ENCODE results near the gene PPP1R37. TPM values are rescaled to one million over a fixed set of nuclear protein-coding genes. Genes with fewer than 3 reads are reported as not detected.

Gene PPP1R37
- total and polyA plus RNA-seq, 2 of the 8 experiments (the other 6 are each of a cell fraction or from before 2014, with no cell fraction given) = 14.6 to 25.7 TPM

DNA sequence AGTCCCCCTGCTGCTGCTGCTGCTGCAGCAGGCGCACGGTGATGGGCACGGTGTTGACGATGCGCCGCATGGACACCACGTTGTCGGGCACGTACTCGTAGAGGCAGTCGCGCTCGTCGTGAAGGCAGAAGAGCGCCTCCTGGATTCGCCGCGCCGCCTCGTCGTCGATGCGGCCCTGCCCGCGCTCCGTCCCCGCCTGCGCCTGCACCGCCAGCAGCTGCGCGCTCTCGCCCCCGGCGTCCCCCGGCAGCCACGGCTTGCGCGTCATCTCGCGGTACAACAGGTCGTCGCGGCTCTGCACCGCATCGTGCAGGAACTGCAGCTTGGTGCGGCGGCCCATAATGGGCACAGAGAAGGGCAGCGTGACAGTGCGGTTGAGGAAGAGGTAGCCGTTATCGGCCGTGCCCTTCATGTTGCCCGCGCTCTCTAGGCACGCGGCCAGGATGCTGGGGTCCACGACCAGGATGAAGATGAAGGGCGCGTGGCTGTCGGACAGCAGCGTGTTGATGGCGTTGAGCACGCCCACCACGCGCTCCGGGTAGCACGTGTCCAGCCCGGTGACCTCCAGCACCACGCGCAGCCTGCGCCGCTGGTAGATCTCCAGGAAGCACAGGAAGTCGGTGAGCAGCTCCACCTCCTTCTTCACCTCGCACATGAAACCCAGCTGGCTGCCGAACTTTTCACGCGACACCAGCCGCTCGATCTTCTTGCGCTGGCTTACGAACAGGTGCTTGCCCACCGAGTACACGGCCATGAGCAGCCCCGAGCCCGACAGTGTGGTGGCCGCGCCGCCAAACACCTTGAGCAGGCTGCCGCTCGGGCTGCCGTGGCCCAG is 59.7 kb downstream of the PPP1R37 start:
- Histone ChIP-seq H3K27ac (ENCODE audit: low read depth, low read length) (no peak overlapping the region), H3K4me2 (ENCODE audit: insufficient read depth in 1 of 2, low read depth in 2 of 2, low read length in 2 of 2) (peak overlapping the region; percentile 72 to 77), H4K5ac (ENCODE audit: insufficient read length, low read depth, low read length) (no peak overlapping the region), H2BK15ac (ENCODE audit: low read length) (no peak overlapping the region), H4K8ac (ENCODE audit: extremely low read depth, insufficient read depth, low read length) (peak overlapping the region; percentile 78), H3K4ac (replicated peaks; ENCODE audit: insufficient read length, low read depth, low read length) (no peak overlapping the region), H3K4me3 (ENCODE audit: extremely low read depth in 1 of 4, insufficient read depth in 2 of 4, low read depth in 3 of 4, low read length in 4 of 4) (peak overlapping the region in 2 of 4 experiments; percentile 7 to 49; a peak in 2 of 8 replicates), H3K4me1 (replicated peaks in 1 of 4; ENCODE audit: control insufficient read depth in 3 of 4, insufficient read depth in 4 of 4, low read length in 3 of 4) (peaks cover 0 to 13% (median 3%) of the 10 kb centered on the region in 4 experiments; a peak in 6 of 7 replicates), H3K23me2 (ENCODE audit: low read depth, low read length) (peaks cover 9% of the 10 kb centered on the region; the same call in 1 of the 2 replicates), H4K91ac (replicated peaks; ENCODE audit: insufficient read length, low read length) (no peak overlapping the region), H3K79me1 (ENCODE audit: low read depth, low read length) (no peaks in the 10 kb centered on the region; the same call in 1 of the 2 replicates), H3K56ac (replicated peaks; ENCODE audit: insufficient read length, low read depth, low read length) (no peak overlapping the region), H3K36me3 (ENCODE audit: control insufficient read depth in 2 of 4, insufficient read depth in 4 of 4, low read length in 3 of 4) (0 out of 8 replicates have a peak, but pooled peaks cover 0 to 2% (median 0%) of the 10 kb centered on the region in 4 experiments), H3K27me3 (replicated peaks in 1 of 4; ENCODE audit: control insufficient read depth in 3 of 4, extremely low read depth in 1 of 4, insufficient read depth in 3 of 4, low read length in 3 of 4) (peaks cover 16 to 45% (median 39%) of the 10 kb centered on the region in 4 experiments), H3K79me2 (ENCODE audit: control insufficient read depth in 1 of 2, insufficient read depth in 2 of 2, low read length in 2 of 2) (no peaks in the 10 kb centered on the region), H2BK12ac (ENCODE audit: low read depth, low read length) (peak overlapping the region; percentile 94; the same call in 1 of the 2 replicates), H2BK120ac (replicated peaks; ENCODE audit: low read depth, low read length) (no peak overlapping the region), H3K9me3 (ENCODE audit: insufficient read depth in 2 of 2, low read depth in 1 of 2, low read length in 1 of 2) (peaks cover 0 to 8% of the 10 kb centered on the region in 2 experiments; a peak in 1 of 4 replicates), H3K18ac (ENCODE audit: extremely low read depth, low read length) (peak overlapping the region; percentile 60; the same call in 1 of the 2 replicates), H4K20me1 (replicated peaks in 1 of 2; ENCODE audit: control insufficient read depth in 1 of 2, insufficient read depth in 2 of 2, low read length in 2 of 2) (peaks cover 0 to 17% of the 10 kb centered on the region in 2 experiments), H2AFZ (ENCODE audit: low read length) (no peak overlapping the region), H3K14ac (ENCODE audit: insufficient read length) (no peak overlapping the region), H2AK5ac (ENCODE audit: low read depth, low read length) (no peak overlapping the region), H2BK5ac (ENCODE audit: low read depth, low read length) (peak overlapping the region; percentile 56; the same call in 1 of the 2 replicates), H3K23ac (ENCODE audit: insufficient read length) (no peak overlapping the region), H2BK20ac (ENCODE audit: low read length) (no peak overlapping the region), H3K9ac (replicated peaks in 1 of 4; ENCODE audit: extremely low read depth in 1 of 4, low read depth in 3 of 4, low read length in 3 of 4) (no peak overlapping the region)
- ChIA-PET POLR2A (ENCODE audit: partially characterized antibody) (interaction anchor here (0.6 to 3.5 kb wide), 12 partner anchors 9 to 195 kb away, joined by 3 to 19 read pairs (median 4); partner anchors contain the start of genes NKPD1 and PPP1R37), CTCF (ENCODE audit: partially characterized antibody) (interaction anchor here (0.6 to 2.3 kb wide), 14 partner anchors 9 to 96 kb away, joined by 3 to 11 read pairs (median 4); no protein-coding TSS in a partner anchor)
- peak in 1 of 2 experiments; percentile 75 for DNase-seq (ENCODE audit: low read depth in 1 of 2, low spot score in 2 of 2)
- 65% methylated on average over 64 of the region's 91 CpGs; no CpG with 5 or more reads in 1 of the 2 experiments for WGBS, 2 experiments (ENCODE audit: extremely low coverage in 1 of 2, insufficient coverage in 1 of 2, insufficient read length in 1 of 2, insufficient replicate concordance in 2 of 2, low coverage in 1 of 2, low lambda C conversion rate in 2 of 2, missing lambda C conversion rate in 1 of 2)
- FAIRE-seq = no peak
- peak; percentile 29 for TF ChIP-seq EZH2 (IDR thresholded peaks at IDR 0.05; ENCODE audit: low read depth, low read length, severe bottlenecking)
- TF ChIP-seq RAD21 (IDR thresholded peaks at IDR 0.05 in 1 of 2, conservative IDR thresholded peaks at IDR 0.05 in 1 of 2; ENCODE audit: low read depth in 2 of 2, low read length in 2 of 2) = no peak; a peak in 1 of 4 replicates
- no peak for TF ChIP-seq ASH2L (IDR thresholded peaks at IDR 0.05; ENCODE audit: low read length)
- no peak for TF ChIP-seq MAFK (IDR thresholded peaks at IDR 0.05; ENCODE audit: low read depth, low read length)
- peak in 1 of 2 experiments; percentile 34; a peak in 1 of 4 replicates for TF ChIP-seq HDAC2 (IDR thresholded peaks at IDR 0.05; ENCODE audit: borderline replicate concordance in 1 of 2, low read depth in 2 of 2, low read length in 2 of 2)
- TF ChIP-seq TAF1 (IDR thresholded peaks at IDR 0.05; ENCODE audit: low read depth, low read length) = no peak
- TF ChIP-seq, protein P1, sequence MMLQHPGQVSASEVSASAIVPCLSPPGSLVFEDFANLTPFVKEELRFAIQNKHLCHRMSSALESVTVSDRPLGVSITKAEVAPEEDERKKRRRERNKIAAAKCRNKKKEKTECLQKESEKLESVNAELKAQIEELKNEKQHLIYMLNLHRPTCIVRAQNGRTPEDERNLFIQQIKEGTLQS (IDR thresholded peaks at IDR 0.05; ENCODE audit: insufficient read depth, low read depth, low read length) = no peak
- TF ChIP-seq POLR2A (IDR thresholded peaks at IDR 0.05; ENCODE audit: control extremely low read depth in 1 of 2, low read depth in 2 of 2, low read length in 2 of 2) = no peak
- TF ChIP-seq BRCA1 (IDR thresholded peaks at IDR 0.05; ENCODE audit: low read depth, low read length) = no peak
- TF ChIP-seq YY1 (IDR thresholded peaks at IDR 0.05; ENCODE audit: low read depth, low read length) = no peak
